ENCODE data around the gene HPS1. TPM values are rescaled to one million over a fixed set of nuclear protein-coding genes. Genes with fewer than 3 reads are reported as not detected.

Gene HPS1
- total RNA-seq, 1 donor from 2014 or later, result 86.3 TPM

DNA sequence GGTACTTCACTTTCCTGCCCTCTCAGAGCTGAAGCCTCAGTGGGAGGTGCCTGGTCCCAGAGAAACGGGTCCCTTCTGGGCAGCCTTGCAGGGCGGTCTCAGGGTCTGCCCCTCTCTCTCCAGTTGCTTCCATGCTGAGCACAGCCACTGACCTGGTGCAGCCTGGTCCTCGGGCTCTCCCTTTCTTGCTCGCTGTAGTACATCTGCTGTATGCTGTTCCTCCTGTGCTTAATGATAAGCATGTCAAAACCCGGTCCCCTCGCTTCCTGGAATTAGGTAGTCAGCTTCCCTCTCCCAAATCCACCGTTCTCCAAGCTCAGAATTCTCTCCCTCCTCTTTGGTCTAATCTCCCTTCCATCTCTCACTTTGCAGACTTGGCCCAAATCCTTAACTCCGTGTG, 11.0 kb upstream of the HPS1 start:
- ATAC-seq, result no peak
- intact Hi-C loops (cut with DNase I), result no loop called here

DNA sequence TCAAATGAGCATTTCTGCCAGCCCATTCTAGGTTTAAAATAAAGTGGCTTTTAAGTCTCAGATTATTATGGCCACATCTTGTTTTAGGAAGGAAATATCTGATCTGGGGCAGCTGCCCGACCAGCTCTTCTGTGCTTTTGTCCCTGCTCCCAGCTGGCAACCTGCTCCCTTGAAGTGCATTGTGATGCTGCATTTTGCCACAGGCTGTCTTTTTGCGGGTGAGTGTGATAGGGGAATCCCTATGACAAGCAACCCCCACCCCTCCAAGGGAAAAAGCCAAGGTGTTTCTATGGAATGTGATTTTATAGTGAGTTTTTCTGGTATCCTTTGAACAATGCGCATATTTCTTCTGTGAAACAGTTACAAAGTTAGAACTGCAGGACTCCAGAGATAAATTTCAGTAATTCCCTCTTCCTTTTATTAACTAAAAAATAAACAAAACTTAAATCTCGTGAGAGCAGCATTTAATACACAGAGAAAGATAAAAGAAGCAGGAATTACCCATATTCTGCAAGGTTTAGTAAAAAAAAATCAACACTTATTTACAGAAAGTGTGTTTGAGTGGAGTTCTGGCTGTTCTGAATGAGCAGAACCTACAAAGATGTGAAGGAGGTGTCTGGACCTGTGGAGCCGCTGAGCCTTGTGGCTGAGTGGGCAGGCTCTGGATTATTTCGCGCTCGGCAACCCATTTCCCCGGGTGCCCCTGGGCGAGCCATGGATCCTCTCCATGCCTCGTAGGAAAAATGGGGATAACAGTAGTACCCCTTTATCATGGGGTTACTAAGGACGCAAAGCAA, 10.1 kb upstream of the HPS1 start:
- Histone ChIP-seq H3K4me1 (no peaks in the 10 kb centered on the region), H3K27ac (no peak overlapping the region), H3K9me3 (no peaks in the 10 kb centered on the region), H3K4me3 (no peak overlapping the region), H3K27me3 (ENCODE audit: low read depth) (peaks cover 3% of the 10 kb centered on the region), H3K36me3 (no peaks in the 10 kb centered on the region)
- DNase-seq (no peak), ATAC-seq (no peak)
- TF ChIP-seq, protein P1, sequence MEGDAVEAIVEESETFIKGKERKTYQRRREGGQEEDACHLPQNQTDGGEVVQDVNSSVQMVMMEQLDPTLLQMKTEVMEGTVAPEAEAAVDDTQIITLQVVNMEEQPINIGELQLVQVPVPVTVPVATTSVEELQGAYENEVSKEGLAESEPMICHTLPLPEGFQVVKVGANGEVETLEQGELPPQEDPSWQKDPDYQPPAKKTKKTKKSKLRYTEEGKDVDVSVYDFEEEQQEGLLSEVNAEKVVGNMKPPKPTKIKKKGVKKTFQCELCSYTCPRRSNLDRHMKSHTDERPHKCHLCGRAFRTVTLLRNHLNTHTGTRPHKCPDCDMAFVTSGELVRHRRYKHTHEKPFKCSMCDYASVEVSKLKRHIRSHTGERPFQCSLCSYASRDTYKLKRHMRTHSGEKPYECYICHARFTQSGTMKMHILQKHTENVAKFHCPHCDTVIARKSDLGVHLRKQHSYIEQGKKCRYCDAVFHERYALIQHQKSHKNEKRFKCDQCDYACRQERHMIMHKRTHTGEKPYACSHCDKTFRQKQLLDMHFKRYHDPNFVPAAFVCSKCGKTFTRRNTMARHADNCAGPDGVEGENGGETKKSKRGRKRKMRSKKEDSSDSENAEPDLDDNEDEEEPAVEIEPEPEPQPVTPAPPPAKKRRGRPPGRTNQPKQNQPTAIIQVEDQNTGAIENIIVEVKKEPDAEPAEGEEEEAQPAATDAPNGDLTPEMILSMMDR (IDR thresholded peaks at IDR 0.05), result no peak
- intact Hi-C loops (cut with DNase I), result no loop called here

More for the DNA sequence above, 11.0 kb upstream of the HPS1 start:
- DNase-seq, result no peak
- Histone ChIP-seq H3K36me3 (no peaks in the 10 kb centered on the region), H3K4me1 (no peaks in the 10 kb centered on the region), H3K9me3 (no peaks in the 10 kb centered on the region), H3K4me3 (no peak overlapping the region), H3K27me3 (ENCODE audit: low read depth) (peaks cover 3% of the 10 kb centered on the region), H3K27ac (no peak overlapping the region)
- TF ChIP-seq, protein P1 (IDR thresholded peaks at IDR 0.05), result no peak

DNA sequence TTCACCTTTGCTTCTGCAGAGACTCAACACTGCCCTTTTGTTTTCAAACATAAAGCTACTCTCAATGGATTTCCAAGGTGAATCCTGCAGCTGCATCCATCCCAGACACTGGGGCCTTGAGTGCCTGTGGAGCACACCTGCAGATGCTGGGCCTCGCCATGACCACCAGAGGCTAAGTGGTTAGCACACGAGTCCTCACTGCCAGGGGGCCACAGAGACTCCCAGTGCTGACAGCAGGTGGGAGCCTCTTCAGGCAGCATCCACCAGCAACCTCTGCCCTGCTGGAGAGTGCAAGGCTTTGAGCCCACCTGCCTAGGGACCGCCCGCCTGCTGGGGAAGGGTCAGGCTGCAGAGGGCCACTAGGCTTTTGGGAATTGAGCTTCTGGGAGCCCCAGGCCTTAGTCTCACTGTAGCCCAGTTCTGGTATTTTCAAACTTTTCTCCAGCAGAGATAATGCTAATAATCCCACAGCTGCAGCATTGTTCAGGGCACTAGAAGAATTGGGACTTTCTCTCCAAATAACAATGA, 9.4 kb upstream of the HPS1 start:
- H3K27ac ChIP-seq, result no peak overlapping the region
- peaks cover 3% of the 10 kb centered on the region for H3K27me3 ChIP-seq (ENCODE audit: low read depth)
- DNase-seq (no peak), ATAC-seq (no peak)
- H3K36me3 ChIP-seq, result no peaks in the 10 kb centered on the region
- TF ChIP-seq, protein P1 (IDR thresholded peaks at IDR 0.05), result no peak
- intact Hi-C loops (cut with DNase I), result no loop called here
- no peaks in the 10 kb centered on the region for H3K4me1 ChIP-seq
- no peaks in the 10 kb centered on the region for H3K9me3 ChIP-seq
- no peak overlapping the region for H3K4me3 ChIP-seq

DNA sequence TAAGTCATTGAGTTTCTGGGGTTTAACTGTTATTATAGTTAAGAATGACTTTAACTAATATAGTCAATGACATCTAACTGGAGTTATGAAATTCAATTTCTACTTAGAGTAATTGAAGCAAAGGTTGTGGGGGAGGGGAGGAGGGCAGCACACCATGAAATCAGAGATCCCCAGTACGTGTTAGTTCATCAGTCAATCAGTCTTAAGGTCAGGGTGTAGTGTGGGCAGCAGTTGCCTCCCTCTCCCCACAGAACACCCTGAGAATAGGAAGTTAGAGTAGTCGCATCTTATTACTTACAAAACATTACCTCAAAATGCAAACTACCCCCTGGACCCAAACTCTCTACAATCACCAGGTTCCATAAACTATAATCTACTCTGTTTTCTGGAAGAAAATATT, 7.0 kb upstream of the HPS1 start:
- Histone ChIP-seq H3K4me1 (no peaks in the 10 kb centered on the region), H3K4me3 (no peak overlapping the region), H3K9me3 (no peaks in the 10 kb centered on the region), H3K36me3 (no peaks in the 10 kb centered on the region), H3K27ac (no peak overlapping the region), H3K27me3 (ENCODE audit: low read depth) (peaks cover 3% of the 10 kb centered on the region)
- intact Hi-C loops (cut with DNase I), result no loop called here
- no peak for ATAC-seq
- TF ChIP-seq, protein P1 (IDR thresholded peaks at IDR 0.05), result no peak
- no peak for DNase-seq

DNA sequence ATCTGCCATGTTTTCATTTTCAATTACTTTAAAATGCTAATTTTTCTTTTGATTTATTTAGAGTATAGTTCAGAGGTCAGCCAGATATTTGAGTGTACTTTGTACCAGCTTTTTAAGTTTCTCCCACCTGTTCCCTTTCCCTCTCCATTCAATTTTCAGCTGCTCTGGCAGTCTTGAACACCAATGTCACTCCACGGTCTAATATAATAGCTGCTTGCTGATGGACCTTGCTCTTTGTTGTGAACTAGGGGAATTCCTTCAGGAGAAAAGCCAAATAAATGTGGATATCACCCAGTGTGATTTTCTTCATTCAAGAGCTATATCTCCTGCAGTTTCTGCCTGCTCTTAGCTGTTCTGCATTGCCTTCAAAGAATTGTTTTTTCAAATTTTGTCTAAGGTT, 3.9 kb upstream of the HPS1 start:
- no peaks in the 10 kb centered on the region for H3K9me3 ChIP-seq
- H3K36me3 ChIP-seq, result no peaks in the 10 kb centered on the region
- H3K4me1 ChIP-seq, result peaks cover 6% of the 10 kb centered on the region
- TF ChIP-seq, protein P1 (IDR thresholded peaks at IDR 0.05), result no peak
- DNase-seq (no peak), ATAC-seq (no peak)
- intact Hi-C loops (cut with DNase I), result no loop called here
- H3K27me3 ChIP-seq (ENCODE audit: low read depth), result no peaks in the 10 kb centered on the region
- no peak overlapping the region for H3K27ac ChIP-seq
- H3K4me3 ChIP-seq, result no peak overlapping the region
